Panc1 (cell line): ENCODE data around the gene ZNF672. TPM values are rescaled to one million over a fixed set of nuclear protein-coding genes. Genes with fewer than 3 reads are reported as not detected.

Source experiments
- ATAC-seq: fragments of 200-7000 bp; cut with Tn5 transposase; 2 replicates; pipeline ENCODE4 v1.9.1; 2020; ENCODE audit warnings: mild to moderate bottlenecking, moderate library complexity
- BruUV-seq: library from RNA; stranded (reverse); fragments of 400-500 nt; replicated peaks from 2 replicates; lab custom pipeline; 2021; lab: Mats Ljungman, UMichigan
- CTCF ChIA-PET: fragments of 300-600 bp; sonication (Branson Sonifier 250); formaldehyde crosslinking; loops from one replicate; lab custom pipeline; 2022; ENCODE audit warnings: antibody characterized with exemption; lab: Charles Lee
- POLR2A ChIA-PET: fragments of 300-600 bp; sonication (Branson Sonifier 250); formaldehyde crosslinking; loops from one replicate; lab custom pipeline; 2022; ENCODE audit warnings: antibody characterized with exemption; lab: Charles Lee
- DNase-seq: peaks from one replicate; pipeline ENCODE4 v3.0.0-alpha.2; 2010; ENCODE audit warnings: low read depth, low spot score
- H3K27ac ChIP-seq: 2 replicates; pipeline ENCODE4 v1.5.1; 2011; ENCODE audit warnings: mild to moderate bottlenecking, low read length, inconsistent platforms
- H3K27me3 ChIP-seq: fragments of 200-500 bp; sonication (Bioruptor generic); 2 replicates; pipeline ENCODE4 v1.6.0; 2014; ENCODE audit warnings: low read length, inconsistent platforms; ENCODE audit not compliant: control insufficient read depth, insufficient read depth
- H3K36me3 ChIP-seq: fragments of 200-500 bp; sonication (Bioruptor generic); 2 replicates; pipeline ENCODE4 v1.5.1; 2014; ENCODE audit warnings: inconsistent platforms, mild to moderate bottlenecking, low read length, moderate library complexity; ENCODE audit not compliant: control insufficient read depth, insufficient read depth
- H3K4me1 ChIP-seq: 2 replicates; pipeline ENCODE4 v1.5.1; 2011; ENCODE audit warnings: inconsistent platforms, mild to moderate bottlenecking, low read length, moderate library complexity; ENCODE audit not compliant: control insufficient read depth, insufficient read depth
- H3K4me3 ChIP-seq, 2 experiments: 2 replicates each; pipeline ENCODE4 v1.5.1; 2011 to 2012; ENCODE audit warnings: low read depth in 2 of 2, low read length in 2 of 2, mild to moderate bottlenecking in 2 of 2, inconsistent platforms in 1 of 2, moderate library complexity in 1 of 2
- H3K9me3 ChIP-seq: fragments of 200-500 bp; sonication (Bioruptor generic); 2 replicates; pipeline ENCODE4 v1.5.1; 2014; ENCODE audit warnings: low read depth, mild to moderate bottlenecking, inconsistent platforms, low read length, moderate library complexity; ENCODE audit not compliant: control insufficient read depth, insufficient read depth
- POLR2AphosphoS5 ChIP-seq: IDR thresholded peaks from 2 replicates; pipeline ENCODE4 v1.6.1; 2012; ENCODE audit warnings: mild to moderate bottlenecking, low read depth, low read length, moderate library complexity
- SIN3A ChIP-seq: IDR thresholded peaks from 2 replicates; pipeline ENCODE4 v1.6.1; 2012; ENCODE audit warnings: low read depth, mild to moderate bottlenecking, low read length, moderate library complexity, borderline replicate concordance; ENCODE audit not compliant: insufficient read depth
- TCF7L2 ChIP-seq: IDR thresholded peaks from 2 replicates; pipeline ENCODE4 v1.6.1; 2011; ENCODE audit warnings: mild to moderate bottlenecking, low read depth, low read length, inconsistent platforms
- in situ Hi-C: cut with HindIII; loops from 2 replicates; pipeline ENCODE4 v1.10.0; 2016; ENCODE audit warnings: low sequenced_read_pairs, low pct_unique_long_range_greater_than_20kb
- intact Hi-C: fragments of 100-400 bp; cut with micrococcal nuclease; formaldehyde crosslinking; loops from one replicate; pipeline ENCODE4 v1.10.0; 2022; ENCODE audit not compliant: unreplicated experiment
- total RNA-seq: library from RNA; stranded (reverse); gene quantifications from one replicate; pipeline ENCODE4 v1.2.1, GENCODE V29; 2021; ENCODE audit not compliant: unreplicated experiment
- TF ChIP-seq, protein P1 (sequence below): fragments of 450-650 bp; IDR thresholded peaks from 2 replicates; pipeline ENCODE4 v1.5.1; 2017; ENCODE audit warnings: mild to moderate bottlenecking
- TF ChIP-seq, protein P2 (sequence below), 2 experiments: IDR thresholded peaks; 2 replicates each; pipeline ENCODE4 v1.6.1; 2011 to 2012; ENCODE audit warnings: low read depth in 2 of 2, control low read depth in 1 of 2, low read length in 1 of 2, mild to moderate bottlenecking in 1 of 2, moderate library complexity in 1 of 2; ENCODE audit not compliant: insufficient read depth in 1 of 2

Gene ZNF672
- total RNA-seq, 1 experiment from 2014 or later = 36.2 TPM

DNA sequence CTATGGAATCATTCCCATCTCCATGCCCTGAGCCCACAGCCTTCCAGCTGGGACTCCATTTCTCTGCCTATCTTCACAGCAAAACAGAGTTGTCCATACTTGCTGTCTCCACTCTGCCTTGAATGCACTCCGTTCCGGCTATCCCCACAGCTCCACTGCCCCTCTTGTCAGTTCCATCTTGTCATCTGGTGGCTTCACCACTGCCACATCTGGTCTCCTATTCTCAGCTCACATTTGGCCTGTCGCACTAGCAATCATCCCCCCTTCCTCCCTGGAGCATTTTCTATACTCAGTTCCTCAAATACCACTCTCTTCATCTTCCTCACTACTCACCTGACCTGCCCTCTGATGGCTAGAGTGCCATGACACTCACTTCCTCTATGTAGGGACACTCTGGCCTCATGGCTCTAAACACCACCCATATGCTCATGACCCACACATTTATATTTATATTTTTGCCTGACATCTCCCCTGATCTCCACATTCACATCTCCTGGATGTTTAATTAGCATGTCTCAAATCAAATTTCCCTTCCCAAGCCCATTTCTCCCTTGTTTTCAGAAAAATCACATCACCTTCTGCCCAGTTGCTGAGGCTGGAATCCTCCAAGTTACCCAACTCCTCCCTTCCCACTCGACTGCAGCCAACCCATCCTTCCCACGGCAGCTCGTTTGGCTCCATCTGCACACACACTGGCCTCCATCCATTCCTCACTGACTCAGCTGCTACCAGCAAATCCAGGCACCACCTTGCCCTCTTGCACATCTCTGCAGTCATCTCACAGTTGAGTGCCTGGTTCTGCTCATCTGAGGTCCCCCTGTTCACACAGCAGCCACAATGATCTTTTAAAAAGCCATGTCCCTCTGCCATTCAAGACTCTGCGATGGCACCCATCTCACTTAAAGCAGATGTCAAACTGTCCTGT is 14.7 kb downstream of the ZNF672 start:
- in situ Hi-C loops = no loop called here
- no peaks in the 10 kb centered on the region for H3K27me3 ChIP-seq
- POLR2A ChIA-PET = no interaction called here
- DNase-seq = no peak
- no peak overlapping the region for H3K4me3 ChIP-seq
- CTCF ChIA-PET = no interaction called here
- H3K27ac ChIP-seq = no peak overlapping the region
- no TSS peak for BruUV-seq
- peaks cover 11% of the 10 kb centered on the region for H3K4me1 ChIP-seq
- H3K9me3 ChIP-seq = no peaks in the 10 kb centered on the region
- TF ChIP-seq POLR2AphosphoS5 (no peak), TCF7L2 (no peak), SIN3A (no peak)
- TF ChIP-seq, protein P1, sequence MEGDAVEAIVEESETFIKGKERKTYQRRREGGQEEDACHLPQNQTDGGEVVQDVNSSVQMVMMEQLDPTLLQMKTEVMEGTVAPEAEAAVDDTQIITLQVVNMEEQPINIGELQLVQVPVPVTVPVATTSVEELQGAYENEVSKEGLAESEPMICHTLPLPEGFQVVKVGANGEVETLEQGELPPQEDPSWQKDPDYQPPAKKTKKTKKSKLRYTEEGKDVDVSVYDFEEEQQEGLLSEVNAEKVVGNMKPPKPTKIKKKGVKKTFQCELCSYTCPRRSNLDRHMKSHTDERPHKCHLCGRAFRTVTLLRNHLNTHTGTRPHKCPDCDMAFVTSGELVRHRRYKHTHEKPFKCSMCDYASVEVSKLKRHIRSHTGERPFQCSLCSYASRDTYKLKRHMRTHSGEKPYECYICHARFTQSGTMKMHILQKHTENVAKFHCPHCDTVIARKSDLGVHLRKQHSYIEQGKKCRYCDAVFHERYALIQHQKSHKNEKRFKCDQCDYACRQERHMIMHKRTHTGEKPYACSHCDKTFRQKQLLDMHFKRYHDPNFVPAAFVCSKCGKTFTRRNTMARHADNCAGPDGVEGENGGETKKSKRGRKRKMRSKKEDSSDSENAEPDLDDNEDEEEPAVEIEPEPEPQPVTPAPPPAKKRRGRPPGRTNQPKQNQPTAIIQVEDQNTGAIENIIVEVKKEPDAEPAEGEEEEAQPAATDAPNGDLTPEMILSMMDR = no peak
- TF ChIP-seq, protein P2, sequence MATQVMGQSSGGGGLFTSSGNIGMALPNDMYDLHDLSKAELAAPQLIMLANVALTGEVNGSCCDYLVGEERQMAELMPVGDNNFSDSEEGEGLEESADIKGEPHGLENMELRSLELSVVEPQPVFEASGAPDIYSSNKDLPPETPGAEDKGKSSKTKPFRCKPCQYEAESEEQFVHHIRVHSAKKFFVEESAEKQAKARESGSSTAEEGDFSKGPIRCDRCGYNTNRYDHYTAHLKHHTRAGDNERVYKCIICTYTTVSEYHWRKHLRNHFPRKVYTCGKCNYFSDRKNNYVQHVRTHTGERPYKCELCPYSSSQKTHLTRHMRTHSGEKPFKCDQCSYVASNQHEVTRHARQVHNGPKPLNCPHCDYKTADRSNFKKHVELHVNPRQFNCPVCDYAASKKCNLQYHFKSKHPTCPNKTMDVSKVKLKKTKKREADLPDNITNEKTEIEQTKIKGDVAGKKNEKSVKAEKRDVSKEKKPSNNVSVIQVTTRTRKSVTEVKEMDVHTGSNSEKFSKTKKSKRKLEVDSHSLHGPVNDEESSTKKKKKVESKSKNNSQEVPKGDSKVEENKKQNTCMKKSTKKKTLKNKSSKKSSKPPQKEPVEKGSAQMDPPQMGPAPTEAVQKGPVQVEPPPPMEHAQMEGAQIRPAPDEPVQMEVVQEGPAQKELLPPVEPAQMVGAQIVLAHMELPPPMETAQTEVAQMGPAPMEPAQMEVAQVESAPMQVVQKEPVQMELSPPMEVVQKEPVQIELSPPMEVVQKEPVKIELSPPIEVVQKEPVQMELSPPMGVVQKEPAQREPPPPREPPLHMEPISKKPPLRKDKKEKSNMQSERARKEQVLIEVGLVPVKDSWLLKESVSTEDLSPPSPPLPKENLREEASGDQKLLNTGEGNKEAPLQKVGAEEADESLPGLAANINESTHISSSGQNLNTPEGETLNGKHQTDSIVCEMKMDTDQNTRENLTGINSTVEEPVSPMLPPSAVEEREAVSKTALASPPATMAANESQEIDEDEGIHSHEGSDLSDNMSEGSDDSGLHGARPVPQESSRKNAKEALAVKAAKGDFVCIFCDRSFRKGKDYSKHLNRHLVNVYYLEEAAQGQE (IDR thresholded peaks at IDR 0.05; ENCODE audit: insufficient read depth in 1 of 2, low read depth in 2 of 2, low read length in 1 of 2) = no peak
- ATAC-seq = no peak
- H3K36me3 ChIP-seq = peaks cover 3% of the 10 kb centered on the region
- intact Hi-C loops = no loop called here

DNA sequence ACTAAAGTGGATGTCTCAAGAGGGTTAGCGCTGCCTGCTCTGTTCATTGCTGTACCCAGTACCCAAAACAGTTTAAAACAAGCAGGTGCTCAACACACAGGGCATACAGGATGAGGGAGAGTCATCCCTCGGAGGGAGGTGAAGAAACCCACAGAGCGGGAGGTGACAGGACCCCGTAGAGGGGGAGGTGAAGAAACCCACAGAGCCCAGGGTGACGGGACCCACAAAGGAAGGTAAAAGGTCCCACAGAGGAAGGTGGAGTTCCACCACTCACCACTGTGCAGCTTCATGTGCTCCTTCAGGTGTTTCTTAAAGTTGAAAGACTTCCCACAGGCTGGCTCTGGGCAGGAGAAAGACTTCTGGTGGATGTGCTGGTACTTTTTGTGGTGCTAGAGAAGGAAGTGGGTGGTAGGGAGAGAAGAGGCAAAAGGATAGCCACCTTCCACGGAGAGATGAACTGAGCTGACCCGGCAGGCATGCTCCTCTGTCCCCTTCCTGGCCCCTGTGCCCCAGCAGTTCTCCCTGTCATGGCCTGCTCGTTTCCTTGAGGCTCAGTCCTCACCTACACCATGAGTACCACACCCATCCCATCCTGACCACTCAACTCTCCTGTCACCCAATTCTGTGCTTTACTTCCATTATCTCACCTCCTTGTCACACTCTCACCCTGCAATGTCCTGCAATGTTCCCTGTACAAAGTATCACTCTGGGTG is 15.8 kb downstream of the ZNF672 start:
- TF ChIP-seq SIN3A = no peak
- TF ChIP-seq POLR2AphosphoS5 = no peak
- TF ChIP-seq, protein P2 (IDR thresholded peaks at IDR 0.05; ENCODE audit: insufficient read depth in 1 of 2, low read depth in 2 of 2, low read length in 1 of 2) = no peak
- no peak for TF ChIP-seq TCF7L2
- TF ChIP-seq, protein P1 = no peak
- in situ Hi-C loops (no loop called here), intact Hi-C loops (no loop called here)
- ChIA-PET POLR2A (no interaction called here), CTCF (no interaction called here)
- no peak for DNase-seq
- Histone ChIP-seq H3K27ac (no peak overlapping the region), H3K4me3 (no peak overlapping the region), H3K27me3 (no peaks in the 10 kb centered on the region), H3K9me3 (no peaks in the 10 kb centered on the region), H3K4me1 (peaks cover 12% of the 10 kb centered on the region), H3K36me3 (peaks cover 3% of the 10 kb centered on the region)
- ATAC-seq = no peak
- BruUV-seq = no TSS peak
